HepG2 (cell line): ENCODE results near the gene MARF1. TPM values are rescaled to one million over a fixed set of nuclear protein-coding genes. Genes with fewer than 3 reads are reported as not detected.

Experiments used
- ATAC-seq: fragments of 200-7000 bp; cut with Tn5 transposase; 3 replicates; pipeline ENCODE4 v1.9.1; 2020; ENCODE audit warnings: mild to moderate bottlenecking, moderate library complexity
- BruUV-seq: library from RNA; stranded (reverse); fragments of 400-500 nt; replicated peaks from 2 replicates; lab custom pipeline; 2021; lab: Mats Ljungman, UMichigan
- CTCF ChIA-PET: fragments of 300-600 bp; formaldehyde crosslinking; extraction: SDS; loops from one replicate; lab custom pipeline; 2021; ENCODE audit warnings: low total read pairs, inconsistent platforms, low intra/inter-chr PET ratio; lab: Yijun Ruan, JAX
- POLR2A ChIA-PET: fragments of 350-600 bp; sonication (Branson Sonifier 250); formaldehyde crosslinking; loops from one replicate; lab custom pipeline; 2020; ENCODE audit warnings: antibody characterized with exemption, inconsistent platforms; lab: Yijun Ruan, JAX
- DNase-seq: peaks from one replicate; pipeline ENCODE4 v3.0.0-alpha.2; 2015; ENCODE audit warnings: low spot score
- FAIRE-seq: peaks from 3 replicates; lab custom pipeline; 2011; peaks lifted over from hg19 to GRCh38; lab: Jason Lieb, UNC
- H2AFZ ChIP-seq: one replicate; pipeline ENCODE4 v1.6.1; 2011; ENCODE audit warnings: low read length, inconsistent platforms
- H3K27ac ChIP-seq: fragments of 300-600 bp; 3 replicates; pipeline ENCODE4 v1.8.0; 2011; ENCODE audit warnings: mixed run types, mild to moderate bottlenecking, mixed read lengths, low read length, inconsistent platforms; ENCODE audit not compliant: insufficient read depth; ENCODE audit errors: extremely low read length
- H3K27me3 ChIP-seq, 2 experiments: fragments of 200-600 bp in 1 of 2; 2 replicates in 1 of 2; 3 replicates in 1 of 2; pipeline versions ENCODE4 v1.6.0 to v1.8.0; 2011; ENCODE audit warnings: low read length in 2 of 2, mild to moderate bottlenecking in 2 of 2, moderate library complexity in 2 of 2, inconsistent platforms in 1 of 2; ENCODE audit not compliant: insufficient read depth in 2 of 2, control insufficient read depth in 1 of 2
- H3K36me3 ChIP-seq, 2 experiments: fragments of 200-600 bp in 1 of 2; replicated peaks in 1 of 2; 2 replicates in 1 of 2; 3 replicates in 1 of 2; pipeline versions ENCODE4 v1.5.1 to v1.8.0; 2011; ENCODE audit warnings: low read length in 2 of 2, inconsistent platforms in 1 of 2; ENCODE audit not compliant: insufficient read depth in 2 of 2, control insufficient read depth in 1 of 2
- H3K4me1 ChIP-seq: 2 replicates; pipeline ENCODE4 v1.5.1; 2012; ENCODE audit warnings: low read length, inconsistent platforms; ENCODE audit not compliant: insufficient read depth
- H3K4me2 ChIP-seq: 2 replicates; pipeline ENCODE4 v1.6.0; 2011; ENCODE audit warnings: low read depth, low read length, inconsistent platforms
- H3K4me3 ChIP-seq, 3 experiments: fragments of 200-600 bp in 1 of 3; sonication (generic), shearing (Covaris generic) in 1 of 3; replicated peaks in 1 of 3; 2 replicates each; pipeline ENCODE4 v1.5.1; 2011 to 2016; ENCODE audit warnings: low read length in 3 of 3, inconsistent platforms in 2 of 3, low read depth in 2 of 3, mild to moderate bottlenecking in 2 of 3, control low read depth in 1 of 3, mixed read lengths in 1 of 3; ENCODE audit not compliant: insufficient read depth in 1 of 3
- H3K79me2 ChIP-seq: one replicate; pipeline ENCODE4 v1.6.1; 2011; ENCODE audit warnings: low read length, inconsistent platforms; ENCODE audit not compliant: insufficient read depth
- H3K9ac ChIP-seq: 2 replicates; pipeline ENCODE4 v1.6.0; 2011; ENCODE audit warnings: mild to moderate bottlenecking, low read depth, low read length, inconsistent platforms; ENCODE audit not compliant: insufficient read depth
- H3K9me3 ChIP-seq: 2 replicates; pipeline ENCODE4 v1.5.1; 2012; ENCODE audit warnings: mild to moderate bottlenecking, low read length
- H4K20me1 ChIP-seq: 2 replicates; pipeline ENCODE4 v1.6.0; 2011; ENCODE audit warnings: inconsistent platforms, mild to moderate bottlenecking, low read length, moderate library complexity; ENCODE audit not compliant: insufficient read depth
- ATF3 ChIP-seq: sonication (generic); formaldehyde crosslinking; IDR thresholded peaks from 2 replicates; pipeline ENCODE4 v1.4.0; 2020; ENCODE audit warnings: missing genetic modification reagents
- CREB1 ChIP-seq, 2 experiments: fragments of 450-650 bp in 1 of 2; IDR thresholded peaks; 2 replicates each; pipeline ENCODE4 v1.6.1; 2016 to 2017; ENCODE audit warnings: control low read depth in 1 of 2, mild to moderate bottlenecking in 1 of 2, missing compliant biosample characterization in 1 of 2, missing genetic modification characterization in 1 of 2
- HDAC1 ChIP-seq: sonication (generic); formaldehyde crosslinking; IDR thresholded peaks from 2 replicates; pipeline ENCODE4 v1.5.1; 2020; ENCODE audit warnings: mild to moderate bottlenecking, missing genetic modification reagents
- HOMEZ ChIP-seq: IDR thresholded peaks from 2 replicates; pipeline ENCODE4 v1.6.1; 2016; ENCODE audit warnings: low read depth
- RFX3 ChIP-seq: IDR thresholded peaks from 2 replicates; pipeline ENCODE4 v1.6.1; 2016; ENCODE audit warnings: missing biosample characterization, missing genetic modification reagents
- TEAD3 ChIP-seq: optimal IDR thresholded peaks from 2 replicates; pipeline ENCODE3; 2016; ENCODE audit warnings: borderline replicate concordance
- ZNF775 ChIP-seq: sonication (generic); formaldehyde crosslinking; IDR thresholded peaks from 2 replicates; pipeline ENCODE4 v1.4.0; 2020; ENCODE audit warnings: missing genetic modification reagents, mild to moderate bottlenecking, moderate library complexity, borderline replicate concordance
- WGBS: methylation state at CpG from one replicate; pipeline ENCODE4 v1.1.6; 2017; ENCODE audit warnings: low lambda C conversion rate; 5-methylcytosine and 5-hydroxymethylcytosine counted together
- in situ Hi-C: cut with HindIII; loops from 2 replicates; pipeline ENCODE4 v1.10.0; 2017; ENCODE audit warnings: low pct_unique_long_range_greater_than_20kb; ENCODE audit not compliant: extremely low pct_ligation_motif_present
- intact Hi-C: fragments of 100-400 bp; cut with micrococcal nuclease; formaldehyde crosslinking; loops from one replicate; pipeline ENCODE4 v1.10.0; 2022; ENCODE audit not compliant: unreplicated experiment
- polyA plus RNA-seq, 8 experiments: library from polyadenylated mRNA; depleted of rRNA in 3 of 8; stranded (reverse) in 7 of 8; unstranded in 1 of 8; fragments of >200 nt; fragmentation: Illumina TruSeq in 4 of 8; extraction: Trizol in 4 of 8; gene quantifications; 2 replicates each; pipeline versions ENCODE4 v1.2.1 to v1.2.3, GENCODE V29; 2011 to 2016; ENCODE audit warnings: low read depth in 4 of 8, missing spikeins in 1 of 8, mixed read lengths in 1 of 8; ENCODE audit not compliant: insufficient read depth in 1 of 8
- total RNA-seq, 5 experiments: library from RNA; depleted of rRNA; stranded (reverse); fragments of >200 nt; fragmentation: Illumina TruSeq; extraction: Trizol; gene quantifications; 2 replicates each; pipeline ENCODE4 v1.2.3, GENCODE V29; 2016; ENCODE audit warnings: low read depth in 1 of 5

MARF1 gene
- total and polyA plus RNA-seq, 2 of the 13 experiments (the other 11 are each of a cell fraction or from before 2014, with no cell fraction given), result 8.7 to 20.7 TPM

- TF ChIP-seq TEAD3 (CRISPR knock-in tag) (peak; percentile 62), ZNF775 (CRISPR knock-in tag) (no peak), CREB1 (IDR thresholded peaks at IDR 0.05) (no peak), CREB1 (CRISPR knock-in tag; IDR thresholded peaks at IDR 0.05) (peak; percentile 52; the same call in 1 of the 2 replicates), HDAC1 (CRISPR knock-in tag) (peak; percentile 31; the same call in 1 of the 2 replicates)
These were observed 999 bp downstream of the MARF1 start (continued) for GRCh38 chr16:15641753-15642556.

GRCh38 chr16:15640966-15641365 is 2.0 kb downstream of the MARF1 start:
- no peaks in the 10 kb centered on the region for H4K20me1 ChIP-seq
- H3K79me2 ChIP-seq, result peaks cover 27% of the 10 kb centered on the region
- POLR2A ChIA-PET, result interaction anchor here (3.2 to 5.7 kb wide), 5 partner anchors 10 to 65 kb away, joined by 23 to 121 read pairs (median 89); no protein-coding TSS in a partner anchor
- H3K9ac ChIP-seq, result peak overlapping the region; percentile 100; the same call in 1 of the 2 replicates
- 0 out of 2 replicates have a peak, but pooled peaks have one; percentile 19 for TF ChIP-seq RFX3 (CRISPR knock-in tag)
- TF ChIP-seq HOMEZ (CRISPR knock-in tag), result 0 out of 2 replicates have a peak, but pooled peaks have one; percentile 0
- no peak for TF ChIP-seq ATF3
- H3K9me3 ChIP-seq, result no peaks in the 10 kb centered on the region
- BruUV-seq, result no TSS peak
- H3K4me3 ChIP-seq, result peak overlapping the region in 1 of 3 experiments; percentile 83; a peak in 1 of 6 replicates
- in situ Hi-C loops, result no loop called here
- CTCF ChIA-PET, result no interaction called here
- H3K4me2 ChIP-seq, result peak overlapping the region; percentile 92
- H2AFZ ChIP-seq, result no peak overlapping the region
- FAIRE-seq (no peak), DNase-seq (no peak), ATAC-seq (no peak)
- 93% methylated on average over 4 of the region's 4 CpGs for WGBS
- H3K36me3 ChIP-seq, result peaks cover 14 to 28% of the 10 kb centered on the region in 2 experiments
- peak overlapping the region; percentile 99 for H3K27ac ChIP-seq
- H3K27me3 ChIP-seq, result no peaks in the 10 kb centered on the region; a peak in 1 of 5 replicates
- intact Hi-C loops, result loop anchor here (1.0 to 5.0 kb wide), 4 partner anchors 49 to 88 kb away; no protein-coding TSS in a partner anchor
- peaks cover 34% of the 10 kb centered on the region for H3K4me1 ChIP-seq
